Heart right ventricle (tissue), 16 donors: ENCODE measurements around the gene GALNT14. TPM values are rescaled to one million over a fixed set of nuclear protein-coding genes. Genes with fewer than 3 reads are reported as not detected.
A peak's percentile ranks its signal among the peaks of the same experiment; 100 is the strongest.

Experiments used
- ATAC-seq, 8 donors: fragments of 200-7000 bp; cut with Tn5 transposase; one replicate each; pipeline ENCODE4 v1.9.1; 2020; ENCODE audit warnings: mild to moderate bottlenecking in 8 of 8, moderate library complexity in 8 of 8, moderate number of reproducible peaks in 1 of 8
- DNase-seq, 2 donors: peaks; one replicate each; pipeline ENCODE4 v3.0.0-alpha.2; 2020
- H3K27ac ChIP-seq, 10 donors: fragments of 200-600 bp; sonication (generic) in 2 of 10; one replicate each; pipeline versions ENCODE4 v1.5.0 to v1.8.0; 2020 to 2022; ENCODE audit warnings: mild to moderate bottlenecking in 3 of 10
- H3K27me3 ChIP-seq, 7 donors: fragments of 200-600 bp; one replicate each; pipeline ENCODE4 v1.8.0; 2021 to 2022; ENCODE audit warnings: mild to moderate bottlenecking in 2 of 7
- H3K36me3 ChIP-seq, 9 donors: fragments of 200-600 bp; sonication (generic) in 1 of 9; one replicate each; pipeline versions ENCODE4 v1.5.0 to v1.8.0; 2020 to 2022; ENCODE audit warnings: mild to moderate bottlenecking in 2 of 9
- H3K4me1 ChIP-seq, 9 donors: fragments of 200-600 bp; sonication (generic) in 1 of 9; one replicate each; pipeline versions ENCODE4 v1.5.0 to v1.8.0; 2020 to 2022; ENCODE audit warnings: mild to moderate bottlenecking in 4 of 9
- H3K4me3 ChIP-seq, 10 donors: fragments of 200-600 bp; sonication (generic) in 2 of 10; one replicate each; pipeline versions ENCODE4 v1.5.0 to v1.8.0; 2020 to 2022; ENCODE audit warnings: mild to moderate bottlenecking in 7 of 10, moderate library complexity in 2 of 10
- H3K9me3 ChIP-seq, 11 donors: fragments of 200-600 bp in 10 of 11; sonication (generic) in 2 of 11; one replicate each; pipeline versions ENCODE4 v1.5.0 to v1.8.0; 2013 to 2022; ENCODE audit warnings: mild to moderate bottlenecking in 2 of 11, control low read depth in 1 of 11, moderate library complexity in 1 of 11
- CTCF ChIP-seq, 9 donors: fragments of 200-600 bp; sonication (generic) in 2 of 9; IDR thresholded peaks; one replicate each; pipeline versions ENCODE4 v1.5.0 to v1.8.0; 2021 to 2022; ENCODE audit warnings: antibody characterized with exemption in 9 of 9, mild to moderate bottlenecking in 5 of 9, moderate library complexity in 1 of 9
- WGBS, 2 donors: extraction: QIAGEN DNeasy Blood & Tissue Kit; methylation state at CpG; one replicate each; pipeline ENCODE4 v1.1.7; 2013; ENCODE audit warnings: inconsistent platforms in 1 of 2; 5-methylcytosine and 5-hydroxymethylcytosine counted together
- intact Hi-C, 10 donors: fragments of 100-400 bp; cut with DNase I; formaldehyde crosslinking; loops; one replicate each; pipeline versions ENCODE4 v1.11.1 to v1.14.2; 2022
- polyA plus RNA-seq, 2 donors: library from polyadenylated mRNA; stranded (reverse); fragments of 200-250 nt; gene quantifications; one replicate each; pipeline ENCODE4 v1.2.3, GENCODE V29; 2013
- total RNA-seq, 10 donors: library from RNA; stranded (reverse); fragmentation: NEBNext Ultra II Directional in 3 of 10; extraction: Animal tissue kit (Norgen Biotek cat#: 25700) in 3 of 10; gene quantifications; one replicate each; pipeline versions ENCODE4 v1.2.1 to v1.2.4, GENCODE V29; 2021 to 2023
- donor health status: Arrhythmogenic right ventricular cardiomyopathy.
- donor health status: ischemic (EF 13 %, LVEDD 7.1; RV severe dilation, severe dysfunction).
- donor health status: healthy with polysubstance abuse.
- donor health status: DM: no; HTN: yes; CAD: no.
- donor health status: DM: no; HTN: no; CAD: no.
- donor health status: ischemic (EF 25% LVEDD 6.9; RV normal size, moderate dysfunction).
- donor health status: ischemic (EF 25% LVEDD 5.7; RV mildly dilated, moderate dysfunction).
- donor health status: healthy.
- donor health status: DM: yes; HTN: yes; CAD: no.
- donor health status: Ischemic cardiomyopathy.
- donor health status: ischemic (EF 35%, LVEDD 5.7; RV mildly dilated, moderate dysfunction).
- donor health status: nonischemic (EF 11% LVEDD 7.7; RV severe dilation, severe dysfunction).
- donor health status: DM: yes; HTN: yes; CAD: no.
- donor health status: PGD.
- donor health status: ischemic (EF 29% LVEDD 5.4; RV normal size, mild dysfunction).
- donor health status: nonischemic (EF 23%, LVEDD 6.1; RV moderate dilation, normal function).

GALNT14 gene
- total and polyA plus RNA-seq, 12 donors: 0.17 to 1.4 (median 0.63) TPM; not detected in 2

- H3K4me3 ChIP-seq: no peak overlapping the region
- TF ChIP-seq CTCF (IDR thresholded peaks at IDR 0.05): no peak
- peaks cover 0 to 52% (median 49%) of the 10 kb centered on the region in 7 donors for H3K27me3 ChIP-seq
- H3K27ac ChIP-seq: no peak overlapping the region
- H3K4me1 ChIP-seq: peaks cover 0 to 24% (median 19%) of the 10 kb centered on the region in 9 donors
- H3K36me3 ChIP-seq: no peaks in the 10 kb centered on the region
- intact Hi-C loops: no loop called here
- H3K9me3 ChIP-seq: no peaks in the 10 kb centered on the region
- no peak for ATAC-seq
- WGBS, 2 donors: 90 to 95% methylated on average over 8 of the region's 8 CpGs
- DNase-seq: no peak
These were observed 1.9 kb upstream of the GALNT14 start for GRCh38 chr2:31140151-31140550.

GRCh38 chr2:31139671-31140070 lies 1.4 kb upstream of the GALNT14 start:
- Histone ChIP-seq H3K4me1 (peaks cover 0 to 24% (median 19%) of the 10 kb centered on the region in 9 donors), H3K9me3 (no peaks in the 10 kb centered on the region), H3K4me3 (no peak overlapping the region), H3K27ac (no peak overlapping the region), H3K36me3 (no peaks in the 10 kb centered on the region), H3K27me3 (peaks cover 0 to 56% (median 49%) of the 10 kb centered on the region in 7 donors)
- DNase-seq: no peak
- no peak for TF ChIP-seq CTCF (IDR thresholded peaks at IDR 0.05)
- no peak for ATAC-seq
- intact Hi-C loops: no loop called here
- WGBS, 2 donors: 90 to 96% methylated on average over 4 of the region's 4 CpGs

- 2% methylated on average over 59 to 72 of the region's 72 CpGs for WGBS, 2 donors
- H3K36me3 ChIP-seq: no peaks in the 10 kb centered on the region
- intact Hi-C loops: no loop called here
- peaks cover 0 to 24% (median 19%) of the 10 kb centered on the region in 9 donors for H3K4me1 ChIP-seq
- DNase-seq (no peak), ATAC-seq (peak in 3 of 8 donors; percentile 34 to 61 (median 36))
- no peak overlapping the region for H3K27ac ChIP-seq
- no peaks in the 10 kb centered on the region for H3K9me3 ChIP-seq
- peak overlapping the region; percentile 41 to 60 (median 58) for H3K4me3 ChIP-seq
- no peak for TF ChIP-seq CTCF (IDR thresholded peaks at IDR 0.05)
- peaks cover 0 to 64% (median 59%) of the 10 kb centered on the region in 7 donors for H3K27me3 ChIP-seq
These were observed 816 bp downstream of the GALNT14 start for GRCh38 chr2:31137211-31138036.

- Histone ChIP-seq H3K9me3 (no peaks in the 10 kb centered on the region), H3K27ac (no peak overlapping the region), H3K4me1 (peaks cover 0 to 24% (median 19%) of the 10 kb centered on the region in 9 donors), H3K36me3 (no peaks in the 10 kb centered on the region), H3K4me3 (peak overlapping the region in 4 of 10 donors; percentile 48 to 60 (median 60)), H3K27me3 (peaks cover 0 to 64% (median 59%) of the 10 kb centered on the region in 7 donors)
- no peak for ATAC-seq
- WGBS, 2 donors: 47 to 52% methylated on average over 10 of the region's 10 CpGs
- DNase-seq: no peak
- TF ChIP-seq CTCF (IDR thresholded peaks at IDR 0.05): no peak
- intact Hi-C loops: no loop called here
These were observed 1.5 kb downstream of the GALNT14 start for GRCh38 chr2:31136732-31137131.
